Measurements from ENCODE around the gene KRT222.

The KRT222 gene

GRCh38 chr17:40646791-40647623 lies 18.0 kb downstream of the KRT222 start:
- no peak for TF ChIP-seq CTCF (IDR thresholded peaks at IDR 0.05; ENCODE audit: insufficient read depth, low read depth, low read length, missing control alignments)
- peak overlapping the region; percentile 99 for H3K4me3 ChIP-seq (ENCODE audit: low read length)
- peak; percentile 39 for DNase-seq (ENCODE audit: low read depth)

DNA sequence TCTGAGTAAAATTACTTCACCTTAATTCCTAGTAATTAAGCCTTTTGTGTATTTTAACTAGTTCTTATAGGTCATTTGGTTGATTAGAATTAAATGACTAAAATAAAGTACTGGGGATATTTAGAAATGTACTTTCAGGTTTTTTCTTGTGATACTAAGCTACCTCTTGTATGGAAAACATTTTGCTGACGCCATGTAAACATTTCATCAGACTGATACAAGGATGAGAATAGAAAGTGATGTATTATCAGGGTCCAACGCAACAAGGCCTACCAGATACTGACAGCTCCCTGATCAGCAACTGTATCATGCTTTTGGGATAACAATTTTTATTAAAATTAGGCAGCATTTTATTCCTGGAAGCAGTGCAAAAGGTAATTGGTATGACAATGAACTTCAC lies 19.0 kb downstream of the KRT222 start:
- DNase-seq (ENCODE audit: low read depth): no peak
- TF ChIP-seq CTCF (IDR thresholded peaks at IDR 0.05; ENCODE audit: insufficient read depth, low read depth, low read length, missing control alignments): no peak
- H3K4me3 ChIP-seq (ENCODE audit: low read length): no peak overlapping the region

DNA sequence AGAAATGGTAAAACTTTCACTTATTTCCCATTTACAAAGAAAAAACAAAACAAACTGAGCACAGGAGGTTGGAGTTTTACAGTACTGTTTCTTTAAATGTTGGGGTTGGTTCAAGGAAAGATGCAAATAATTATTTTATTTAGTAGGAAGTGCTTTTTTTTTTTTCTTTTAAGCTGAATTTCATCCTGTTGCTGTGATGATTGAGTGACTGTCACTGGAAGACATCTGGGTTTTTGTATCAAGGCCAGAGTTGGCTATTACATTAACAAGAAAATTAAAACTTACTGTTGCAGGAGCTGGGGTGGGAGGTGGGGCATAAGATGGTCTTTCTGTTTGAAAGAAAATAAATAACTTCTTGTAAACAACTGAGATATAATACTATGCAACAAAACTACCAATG lies 19.7 kb downstream of the KRT222 start:
- no peak overlapping the region for H3K4me3 ChIP-seq (ENCODE audit: low read length)
- no peak for TF ChIP-seq CTCF (IDR thresholded peaks at IDR 0.05; ENCODE audit: insufficient read depth, low read depth, low read length, missing control alignments)
- no peak for DNase-seq (ENCODE audit: low read depth)

DNA sequence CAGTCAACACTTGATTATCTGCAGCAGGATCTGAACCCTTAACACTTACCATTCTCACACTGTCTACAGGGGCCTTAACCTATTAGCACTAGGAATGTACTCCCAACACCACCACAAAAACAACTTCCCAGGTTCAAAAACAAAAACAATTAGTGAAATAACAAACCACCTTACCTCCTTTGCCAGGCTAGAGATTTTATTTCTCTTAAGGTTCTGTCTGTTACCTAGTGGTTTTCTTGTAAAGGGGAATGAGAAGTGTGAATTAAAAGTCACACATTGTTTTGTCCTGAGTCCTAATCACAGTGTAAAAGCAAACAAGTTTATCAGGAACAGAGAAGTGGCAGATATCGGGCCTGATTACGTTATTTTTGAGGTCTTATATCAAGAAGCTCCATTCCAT lies 27.0 kb downstream of the KRT222 start:
- DNase-seq (ENCODE audit: low read depth): no peak
- TF ChIP-seq CTCF (IDR thresholded peaks at IDR 0.05; ENCODE audit: insufficient read depth, low read depth, low read length, missing control alignments): no peak
- no peak overlapping the region for H3K4me3 ChIP-seq (ENCODE audit: low read length)

GRCh38 chr17:40633871-40634270 lies 31.1 kb downstream of the KRT222 start:
- TF ChIP-seq CTCF (IDR thresholded peaks at IDR 0.05; ENCODE audit: insufficient read depth, low read depth, low read length, missing control alignments): no peak
- H3K4me3 ChIP-seq (ENCODE audit: low read length): no peak overlapping the region
- no peak for DNase-seq (ENCODE audit: low read depth)

DNA sequence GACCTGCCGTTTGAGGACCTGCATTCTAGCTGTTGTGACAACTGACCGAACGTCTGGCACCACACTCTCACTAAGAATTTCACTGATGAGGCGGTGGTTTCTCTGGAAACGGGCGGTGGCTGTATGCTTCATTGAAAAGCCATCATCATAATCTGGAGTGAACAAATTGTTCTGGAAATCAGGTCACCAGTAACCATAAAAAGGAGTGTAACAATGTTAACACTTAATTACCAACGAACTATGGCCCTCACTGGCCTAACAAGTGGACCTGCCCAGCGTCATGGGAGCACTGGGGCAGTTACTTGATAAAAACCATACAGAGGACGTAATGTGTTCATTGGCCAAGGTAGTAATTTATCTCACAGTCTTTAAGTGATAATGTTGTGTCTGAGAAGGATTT lies 32.8 kb downstream of the KRT222 start:
- H3K4me3 ChIP-seq (ENCODE audit: low read length): no peak overlapping the region
- no peak for DNase-seq (ENCODE audit: low read depth)
- TF ChIP-seq CTCF (IDR thresholded peaks at IDR 0.05; ENCODE audit: insufficient read depth, low read depth, low read length, missing control alignments): no peak

DNA sequence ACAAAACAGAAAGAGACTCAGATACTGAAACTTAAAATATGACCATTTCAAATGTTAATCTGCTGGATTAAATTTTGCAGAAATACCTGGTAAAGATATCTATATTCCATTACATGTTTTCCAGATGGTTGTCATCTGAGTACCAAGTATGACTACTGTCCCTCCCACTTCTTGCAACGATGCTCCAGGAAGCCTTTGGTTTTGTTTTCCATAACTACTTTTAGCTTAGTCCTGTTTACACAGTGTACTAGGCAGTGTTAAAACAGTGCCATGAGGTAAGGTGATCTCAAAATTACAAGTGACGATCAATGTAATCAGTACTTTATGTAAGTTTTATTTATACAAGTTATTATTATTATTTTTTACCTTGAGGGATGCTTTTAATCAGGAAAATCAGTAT lies 35.1 kb downstream of the KRT222 start:
- no peak for TF ChIP-seq CTCF (IDR thresholded peaks at IDR 0.05; ENCODE audit: insufficient read depth, low read depth, low read length, missing control alignments)
- H3K4me3 ChIP-seq (ENCODE audit: low read length): no peak overlapping the region
- no peak for DNase-seq (ENCODE audit: low read depth)
